ENCODE measurements around the gene TRPM2.
"Not testable (repeated sequence)": the region's sequence is repeated elsewhere in the genome, so short reads cannot be mapped to it uniquely, and the experiment has no call there.

DNA sequence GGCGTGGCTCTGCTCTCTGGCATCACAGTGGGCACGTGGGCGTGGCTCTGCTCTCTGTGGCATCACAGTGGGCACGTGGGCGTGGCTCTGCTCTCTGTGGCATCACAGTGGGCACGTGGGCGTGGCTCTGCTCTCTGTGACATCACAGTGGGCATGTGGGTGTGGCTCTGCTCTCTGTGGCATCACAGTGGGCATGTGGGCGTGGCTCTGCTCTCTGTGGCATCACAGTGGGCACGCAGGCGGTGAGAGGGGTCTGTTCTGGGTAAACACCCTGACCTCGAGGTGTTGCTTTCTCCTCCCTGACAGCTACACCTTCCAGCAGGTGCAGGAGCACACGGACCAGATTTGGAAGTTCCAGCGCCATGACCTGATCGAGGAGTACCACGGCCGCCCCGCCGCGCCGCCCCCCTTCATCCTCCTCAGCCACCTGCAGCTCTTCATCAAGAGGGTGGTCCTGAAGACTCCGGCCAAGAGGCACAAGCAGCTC, 64.2 kb downstream of the TRPM2 start:
- not testable (repeated sequence) for TF ChIP-seq POLR2A, TAF1, POLR2AphosphoS5, SPI1 (IDR thresholded peaks at IDR 0.05; ENCODE audit: low read depth, low read length)
